GM23338 (cell line): ENCODE results near the gene XXYLT1.

ENCODE experiments used
- CREB1 ChIP-seq: fragments of 250-450 bp; sonication (Bioruptor Pico); IDR thresholded peaks from 2 replicates; pipeline ENCODE4 v1.5.0; 2020; ENCODE audit warnings: low read depth, mild to moderate bottlenecking, moderate library complexity
- EZH2 ChIP-seq: fragments of 200-600 bp; sonication (generic); IDR thresholded peaks from one replicate; pipeline ENCODE4 v1.8.0; 2017; ENCODE audit warnings: antibody characterized with exemption, mild to moderate bottlenecking, low read depth; ENCODE audit not compliant: unreplicated experiment
- EZH2phosphoT487 ChIP-seq: fragments of 200-600 bp; sonication (generic); IDR thresholded peaks from one replicate; pipeline ENCODE4 v1.8.1; 2018; ENCODE audit warnings: antibody characterized with exemption; ENCODE audit not compliant: unreplicated experiment
- JUNB ChIP-seq: IDR thresholded peaks from one replicate; pipeline ENCODE4 v1.6.1; 2016; ENCODE audit warnings: antibody characterized with exemption; ENCODE audit not compliant: unreplicated experiment
- POLR2AphosphoS5 ChIP-seq: IDR thresholded peaks from 2 replicates; pipeline ENCODE4 v1.6.1; 2016; ENCODE audit warnings: antibody characterized with exemption, low read depth
- ZNF114 ChIP-seq: fragments of 250-450 bp; sonication (Bioruptor Pico); IDR thresholded peaks from 2 replicates; pipeline ENCODE4 v1.5.0; 2020; ENCODE audit warnings: mild to moderate bottlenecking, moderate library complexity
- TF ChIP-seq, protein P1 (sequence below), 2 experiments: fragments of 200-600 bp in 1 of 2; sonication (generic) in 1 of 2; conservative IDR thresholded peaks; 2 replicates each; pipeline versions ENCODE4 v1.5.1 to v1.6.1; 2016 to 2017; ENCODE audit warnings: antibody characterized with exemption in 2 of 2, low read depth in 2 of 2, mild to moderate bottlenecking in 2 of 2, moderate library complexity in 1 of 2
- TF ChIP-seq, protein P2 (sequence below): IDR thresholded peaks from one replicate; pipeline ENCODE4 v1.6.1; 2018; ENCODE audit warnings: antibody characterized with exemption; ENCODE audit not compliant: unreplicated experiment
- TF ChIP-seq, protein P3 (sequence below): IDR thresholded peaks from 2 replicates; pipeline ENCODE4 v1.6.1; 2016; ENCODE audit warnings: antibody characterized with exemption
- TF ChIP-seq, protein P4 (sequence below): fragments of 250-450 bp; sonication (Bioruptor Pico); IDR thresholded peaks from 2 replicates; pipeline ENCODE4 v1.5.0; 2020; ENCODE audit warnings: mild to moderate bottlenecking, moderate library complexity

DNA sequence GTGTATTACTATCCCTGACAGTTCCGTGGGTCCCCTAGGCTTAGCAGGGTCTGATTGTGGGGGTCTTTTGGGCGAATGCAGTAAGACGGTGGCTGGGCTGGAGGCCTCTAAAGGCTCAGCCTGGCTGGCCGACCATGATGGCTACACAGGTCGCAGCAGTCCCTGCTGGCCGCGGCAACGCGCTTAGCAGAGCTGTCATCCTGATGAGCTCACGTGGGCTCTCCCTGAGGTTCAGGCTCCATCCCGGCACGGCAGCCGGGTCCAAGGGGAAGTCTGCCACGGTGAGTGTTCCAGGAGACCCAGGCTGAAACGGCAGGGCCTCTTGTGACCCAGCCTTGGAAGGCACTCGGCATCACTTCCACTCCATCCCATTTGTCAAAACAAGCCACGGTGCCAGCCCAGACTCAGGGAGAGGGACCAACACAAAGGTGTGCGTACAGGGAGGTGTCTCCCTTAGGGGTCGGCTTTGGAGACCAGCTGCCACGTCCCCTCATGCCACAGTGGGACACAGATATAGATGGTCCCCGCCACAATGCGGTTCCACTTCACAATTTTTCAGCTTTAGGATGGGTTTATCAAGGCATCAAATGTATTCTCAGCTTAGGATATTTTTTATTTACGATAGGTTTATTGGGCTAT lies 101.8 kb downstream of the XXYLT1 start:
- TF ChIP-seq, protein P1, sequence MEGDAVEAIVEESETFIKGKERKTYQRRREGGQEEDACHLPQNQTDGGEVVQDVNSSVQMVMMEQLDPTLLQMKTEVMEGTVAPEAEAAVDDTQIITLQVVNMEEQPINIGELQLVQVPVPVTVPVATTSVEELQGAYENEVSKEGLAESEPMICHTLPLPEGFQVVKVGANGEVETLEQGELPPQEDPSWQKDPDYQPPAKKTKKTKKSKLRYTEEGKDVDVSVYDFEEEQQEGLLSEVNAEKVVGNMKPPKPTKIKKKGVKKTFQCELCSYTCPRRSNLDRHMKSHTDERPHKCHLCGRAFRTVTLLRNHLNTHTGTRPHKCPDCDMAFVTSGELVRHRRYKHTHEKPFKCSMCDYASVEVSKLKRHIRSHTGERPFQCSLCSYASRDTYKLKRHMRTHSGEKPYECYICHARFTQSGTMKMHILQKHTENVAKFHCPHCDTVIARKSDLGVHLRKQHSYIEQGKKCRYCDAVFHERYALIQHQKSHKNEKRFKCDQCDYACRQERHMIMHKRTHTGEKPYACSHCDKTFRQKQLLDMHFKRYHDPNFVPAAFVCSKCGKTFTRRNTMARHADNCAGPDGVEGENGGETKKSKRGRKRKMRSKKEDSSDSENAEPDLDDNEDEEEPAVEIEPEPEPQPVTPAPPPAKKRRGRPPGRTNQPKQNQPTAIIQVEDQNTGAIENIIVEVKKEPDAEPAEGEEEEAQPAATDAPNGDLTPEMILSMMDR (conservative IDR thresholded peaks at IDR 0.05; ENCODE audit: low read depth in 2 of 2): no peak
- no peak for TF ChIP-seq EZH2phosphoT487
- TF ChIP-seq, protein P2, sequence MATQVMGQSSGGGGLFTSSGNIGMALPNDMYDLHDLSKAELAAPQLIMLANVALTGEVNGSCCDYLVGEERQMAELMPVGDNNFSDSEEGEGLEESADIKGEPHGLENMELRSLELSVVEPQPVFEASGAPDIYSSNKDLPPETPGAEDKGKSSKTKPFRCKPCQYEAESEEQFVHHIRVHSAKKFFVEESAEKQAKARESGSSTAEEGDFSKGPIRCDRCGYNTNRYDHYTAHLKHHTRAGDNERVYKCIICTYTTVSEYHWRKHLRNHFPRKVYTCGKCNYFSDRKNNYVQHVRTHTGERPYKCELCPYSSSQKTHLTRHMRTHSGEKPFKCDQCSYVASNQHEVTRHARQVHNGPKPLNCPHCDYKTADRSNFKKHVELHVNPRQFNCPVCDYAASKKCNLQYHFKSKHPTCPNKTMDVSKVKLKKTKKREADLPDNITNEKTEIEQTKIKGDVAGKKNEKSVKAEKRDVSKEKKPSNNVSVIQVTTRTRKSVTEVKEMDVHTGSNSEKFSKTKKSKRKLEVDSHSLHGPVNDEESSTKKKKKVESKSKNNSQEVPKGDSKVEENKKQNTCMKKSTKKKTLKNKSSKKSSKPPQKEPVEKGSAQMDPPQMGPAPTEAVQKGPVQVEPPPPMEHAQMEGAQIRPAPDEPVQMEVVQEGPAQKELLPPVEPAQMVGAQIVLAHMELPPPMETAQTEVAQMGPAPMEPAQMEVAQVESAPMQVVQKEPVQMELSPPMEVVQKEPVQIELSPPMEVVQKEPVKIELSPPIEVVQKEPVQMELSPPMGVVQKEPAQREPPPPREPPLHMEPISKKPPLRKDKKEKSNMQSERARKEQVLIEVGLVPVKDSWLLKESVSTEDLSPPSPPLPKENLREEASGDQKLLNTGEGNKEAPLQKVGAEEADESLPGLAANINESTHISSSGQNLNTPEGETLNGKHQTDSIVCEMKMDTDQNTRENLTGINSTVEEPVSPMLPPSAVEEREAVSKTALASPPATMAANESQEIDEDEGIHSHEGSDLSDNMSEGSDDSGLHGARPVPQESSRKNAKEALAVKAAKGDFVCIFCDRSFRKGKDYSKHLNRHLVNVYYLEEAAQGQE: no peak
- no peak for TF ChIP-seq JUNB
- TF ChIP-seq POLR2AphosphoS5: no peak
- TF ChIP-seq, protein P3, sequence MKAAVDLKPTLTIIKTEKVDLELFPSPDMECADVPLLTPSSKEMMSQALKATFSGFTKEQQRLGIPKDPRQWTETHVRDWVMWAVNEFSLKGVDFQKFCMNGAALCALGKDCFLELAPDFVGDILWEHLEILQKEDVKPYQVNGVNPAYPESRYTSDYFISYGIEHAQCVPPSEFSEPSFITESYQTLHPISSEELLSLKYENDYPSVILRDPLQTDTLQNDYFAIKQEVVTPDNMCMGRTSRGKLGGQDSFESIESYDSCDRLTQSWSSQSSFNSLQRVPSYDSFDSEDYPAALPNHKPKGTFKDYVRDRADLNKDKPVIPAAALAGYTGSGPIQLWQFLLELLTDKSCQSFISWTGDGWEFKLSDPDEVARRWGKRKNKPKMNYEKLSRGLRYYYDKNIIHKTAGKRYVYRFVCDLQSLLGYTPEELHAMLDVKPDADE: no peak
- no peak for TF ChIP-seq EZH2
- no peak for TF ChIP-seq CREB1 (CRISPR knock-in tag)
- TF ChIP-seq, protein P4, sequence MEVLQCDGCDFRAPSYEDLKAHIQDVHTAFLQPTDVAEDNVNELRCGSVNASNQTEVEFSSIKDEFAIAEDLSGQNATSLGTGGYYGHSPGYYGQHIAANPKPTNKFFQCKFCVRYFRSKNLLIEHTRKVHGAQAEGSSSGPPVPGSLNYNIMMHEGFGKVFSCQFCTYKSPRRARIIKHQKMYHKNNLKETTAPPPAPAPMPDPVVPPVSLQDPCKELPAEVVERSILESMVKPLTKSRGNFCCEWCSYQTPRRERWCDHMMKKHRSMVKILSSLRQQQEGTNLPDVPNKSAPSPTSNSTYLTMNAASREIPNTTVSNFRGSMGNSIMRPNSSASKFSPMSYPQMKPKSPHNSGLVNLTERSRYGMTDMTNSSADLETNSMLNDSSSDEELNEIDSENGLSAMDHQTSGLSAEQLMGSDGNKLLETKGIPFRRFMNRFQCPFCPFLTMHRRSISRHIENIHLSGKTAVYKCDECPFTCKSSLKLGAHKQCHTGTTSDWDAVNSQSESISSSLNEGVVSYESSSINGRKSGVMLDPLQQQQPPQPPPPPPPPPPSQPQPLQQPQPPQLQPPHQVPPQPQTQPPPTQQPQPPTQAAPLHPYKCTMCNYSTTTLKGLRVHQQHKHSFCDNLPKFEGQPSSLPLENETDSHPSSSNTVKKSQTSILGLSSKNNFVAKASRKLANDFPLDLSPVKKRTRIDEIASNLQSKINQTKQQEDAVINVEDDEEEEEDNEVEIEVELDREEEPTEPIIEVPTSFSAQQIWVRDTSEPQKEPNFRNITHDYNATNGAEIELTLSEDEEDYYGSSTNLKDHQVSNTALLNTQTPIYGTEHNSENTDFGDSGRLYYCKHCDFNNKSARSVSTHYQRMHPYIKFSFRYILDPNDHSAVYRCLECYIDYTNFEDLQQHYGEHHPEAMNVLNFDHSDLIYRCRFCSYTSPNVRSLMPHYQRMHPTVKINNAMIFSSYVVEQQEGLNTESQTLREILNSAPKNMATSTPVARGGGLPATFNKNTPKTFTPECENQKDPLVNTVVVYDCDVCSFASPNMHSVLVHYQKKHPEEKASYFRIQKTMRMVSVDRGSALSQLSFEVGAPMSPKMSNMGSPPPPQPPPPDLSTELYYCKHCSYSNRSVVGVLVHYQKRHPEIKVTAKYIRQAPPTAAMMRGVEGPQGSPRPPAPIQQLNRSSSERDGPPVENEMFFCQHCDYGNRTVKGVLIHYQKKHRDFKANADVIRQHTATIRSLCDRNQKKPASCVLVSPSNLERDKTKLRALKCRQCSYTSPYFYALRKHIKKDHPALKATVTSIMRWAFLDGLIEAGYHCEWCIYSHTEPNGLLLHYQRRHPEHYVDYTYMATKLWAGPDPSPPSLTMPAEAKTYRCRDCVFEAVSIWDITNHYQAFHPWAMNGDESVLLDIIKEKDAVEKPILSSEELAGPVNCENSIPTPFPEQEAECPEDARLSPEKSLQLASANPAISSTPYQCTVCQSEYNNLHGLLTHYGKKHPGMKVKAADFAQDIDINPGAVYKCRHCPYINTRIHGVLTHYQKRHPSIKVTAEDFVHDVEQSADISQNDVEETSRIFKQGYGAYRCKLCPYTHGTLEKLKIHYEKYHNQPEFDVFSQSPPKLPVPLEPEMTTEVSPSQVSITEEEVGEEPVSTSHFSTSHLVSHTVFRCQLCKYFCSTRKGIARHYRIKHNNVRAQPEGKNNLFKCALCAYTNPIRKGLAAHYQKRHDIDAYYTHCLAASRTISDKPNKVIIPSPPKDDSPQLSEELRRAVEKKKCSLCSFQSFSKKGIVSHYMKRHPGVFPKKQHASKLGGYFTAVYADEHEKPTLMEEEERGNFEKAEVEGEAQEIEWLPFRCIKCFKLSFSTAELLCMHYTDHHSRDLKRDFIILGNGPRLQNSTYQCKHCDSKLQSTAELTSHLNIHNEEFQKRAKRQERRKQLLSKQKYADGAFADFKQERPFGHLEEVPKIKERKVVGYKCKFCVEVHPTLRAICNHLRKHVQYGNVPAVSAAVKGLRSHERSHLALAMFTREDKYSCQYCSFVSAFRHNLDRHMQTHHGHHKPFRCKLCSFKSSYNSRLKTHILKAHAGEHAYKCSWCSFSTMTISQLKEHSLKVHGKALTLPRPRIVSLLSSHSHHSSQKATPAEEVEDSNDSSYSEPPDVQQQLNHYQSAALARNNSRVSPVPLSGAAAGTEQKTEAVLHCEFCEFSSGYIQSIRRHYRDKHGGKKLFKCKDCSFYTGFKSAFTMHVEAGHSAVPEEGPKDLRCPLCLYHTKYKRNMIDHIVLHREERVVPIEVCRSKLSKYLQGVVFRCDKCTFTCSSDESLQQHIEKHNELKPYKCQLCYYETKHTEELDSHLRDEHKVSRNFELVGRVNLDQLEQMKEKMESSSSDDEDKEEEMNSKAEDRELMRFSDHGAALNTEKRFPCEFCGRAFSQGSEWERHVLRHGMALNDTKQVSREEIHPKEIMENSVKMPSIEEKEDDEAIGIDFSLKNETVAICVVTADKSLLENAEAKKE (CRISPR knock-in tag): no peak
- no peak for TF ChIP-seq ZNF114 (CRISPR knock-in tag)
